22Rv1 (cell line): ENCODE data around the gene TACSTD2.
"Not testable (repeated sequence)": the region's sequence is repeated elsewhere in the genome, so short reads cannot be mapped to it uniquely, and the experiment has no call there.

ENCODE experiments used
- H3K27ac ChIP-seq: fragments of 450-650 bp; 2 replicates; pipeline ENCODE4 v1.5.1; 2017
- CTCF ChIP-seq: fragments of 450-650 bp; IDR thresholded peaks from 2 replicates; pipeline ENCODE4 v1.5.1; 2017; ENCODE audit warnings: mild to moderate bottlenecking
- ZFX ChIP-seq: fragments of 450-650 bp; IDR thresholded peaks from 2 replicates; pipeline ENCODE4 v1.6.1; 2017; ENCODE audit warnings: antibody characterized with exemption, borderline replicate concordance

TACSTD2 gene

GRCh38 chr1:58568271-58568860 is 8.7 kb downstream of the TACSTD2 start:
- H3K27ac ChIP-seq, result no peak overlapping the region
- TF ChIP-seq CTCF, result no peak
- no peak for TF ChIP-seq ZFX

- TF ChIP-seq ZFX, result no peak
- no peak for TF ChIP-seq CTCF
- no peak overlapping the region for H3K27ac ChIP-seq
Measured at GRCh38 chr1:58566339-58566738, 10.7 kb downstream of the TACSTD2 start.

GRCh38 chr1:58563715-58564114 is 13.3 kb downstream of the TACSTD2 start:
- not testable (repeated sequence) for H3K27ac ChIP-seq

- H3K27ac ChIP-seq, result no peak overlapping the region
- no peak for TF ChIP-seq ZFX
- TF ChIP-seq CTCF, result no peak
Measured at GRCh38 chr1:58561633-58562032, 15.4 kb downstream of the TACSTD2 start.

GRCh38 chr1:58555393-58555792 is 21.7 kb downstream of the TACSTD2 start:
- TF ChIP-seq CTCF (no peak), ZFX (no peak)
- H3K27ac ChIP-seq, result no peak overlapping the region

- TF ChIP-seq CTCF, result no peak
- no peak for TF ChIP-seq ZFX
Measured at GRCh38 chr1:58551186-58552140, 25.6 kb downstream of the TACSTD2 start.

GRCh38 chr1:58549291-58549690 is 27.8 kb downstream of the TACSTD2 start:
- not testable (repeated sequence) for H3K27ac ChIP-seq

More at GRCh38 chr1:58551186-58552140, 25.6 kb downstream of the TACSTD2 start:
- H3K27ac ChIP-seq, result no peak overlapping the region

GRCh38 chr1:58548371-58548770 is 28.7 kb downstream of the TACSTD2 start:
- TF ChIP-seq ZFX (no peak), CTCF (no peak)
- H3K27ac ChIP-seq, result no peak overlapping the region
